ENCODE results near the gene DLK1.

- TF ChIP-seq POLR2A (IDR thresholded peaks at IDR 0.05) = no peak
- TF ChIP-seq CTCF (IDR thresholded peaks at IDR 0.05) = no peak
Measured at GRCh38 chr14:100729982-100730381, 3.3 kb downstream of the DLK1 start.

Measured in vagina (tissue), 2 donors.